CD4-positive, alpha-beta T cell (primary cell): Measurements from ENCODE around the gene ALK. TPM values are rescaled to one million over a fixed set of nuclear protein-coding genes. Genes with fewer than 3 reads are reported as not detected.
A peak's percentile ranks its signal among the peaks of the same experiment; 100 is the strongest.

Source experiments
- ATAC-seq: fragments of 200-7000 bp; cut with Tn5 transposase; one replicate; pipeline ENCODE4 v1.10.0; 2022; ENCODE audit warnings: mild to moderate bottlenecking; ENCODE audit not compliant: poor library complexity
- CTCF ChIA-PET: fragments of 350-600 bp; sonication (Branson Sonifier 250); formaldehyde crosslinking; loops from one replicate; lab custom pipeline; 2021; ENCODE audit warnings: antibody characterized with exemption, inconsistent platforms; lab: Charles Lee
- POLR2A ChIA-PET: fragments of 350-600 bp; sonication (Branson Sonifier 250); formaldehyde crosslinking; loops from one replicate; lab custom pipeline; 2021; ENCODE audit warnings: antibody characterized with exemption, inconsistent platforms; lab: Charles Lee
- DNase-seq, 14 experiments: peaks; one replicate each; pipeline ENCODE4 v3.0.0-alpha.2; 2013 to 2020; ENCODE audit warnings: mixed read lengths in 2 of 14
- H3K27ac ChIP-seq, 2 donors: one replicate each; pipeline versions ENCODE4 v1.5.1 to v1.7.0; 2013; ENCODE audit warnings: low read length in 2 of 2, low read depth in 1 of 2, mild to moderate bottlenecking in 1 of 2
- H3K27me3 ChIP-seq, 2 experiments: 1 replicate in 1 of 2; 2 replicates in 1 of 2; pipeline versions ENCODE4 v1.6.1 to v1.7.0; 2013; ENCODE audit warnings: low read length in 2 of 2, control low read depth in 1 of 2, mild to moderate bottlenecking in 1 of 2, moderate library complexity in 1 of 2; ENCODE audit not compliant: insufficient read depth in 2 of 2, control insufficient read depth in 1 of 2
- H3K36me3 ChIP-seq: one replicate; pipeline ENCODE4 v1.6.1; 2013; ENCODE audit warnings: low read length, control low read depth; ENCODE audit not compliant: insufficient read depth
- H3K4me1 ChIP-seq: one replicate; pipeline ENCODE4 v1.6.1; 2013; ENCODE audit warnings: low read length, control low read depth; ENCODE audit not compliant: insufficient read depth
- H3K4me3 ChIP-seq: one replicate; pipeline ENCODE4 v1.5.1; 2013; ENCODE audit warnings: mild to moderate bottlenecking, low read length, moderate library complexity
- H3K9me3 ChIP-seq, 2 experiments: 1 replicate in 1 of 2; 2 replicates in 1 of 2; pipeline versions ENCODE4 v1.6.1 to v1.7.0; 2013; ENCODE audit warnings: low read length in 2 of 2, mild to moderate bottlenecking in 2 of 2, control low read depth in 1 of 2, moderate library complexity in 1 of 2; ENCODE audit not compliant: control insufficient read depth in 1 of 2, insufficient read depth in 1 of 2
- H3K27ac Mint-ChIP-seq: one replicate; pipeline ENCODE4 v1.8.0; 2020; ENCODE audit warnings: mixed read lengths
- H3K27me3 Mint-ChIP-seq: one replicate; pipeline ENCODE4 v1.8.0; 2021; ENCODE audit warnings: mixed read lengths
- H3K36me3 Mint-ChIP-seq: one replicate; pipeline ENCODE4 v1.8.0; 2021; ENCODE audit warnings: low read depth, mixed read lengths
- H3K4me1 Mint-ChIP-seq: one replicate; pipeline ENCODE4 v1.8.0; 2021; ENCODE audit warnings: low read depth, mixed read lengths
- H3K4me3 Mint-ChIP-seq: one replicate; pipeline ENCODE4 v1.8.0; 2020; ENCODE audit warnings: mild to moderate bottlenecking, mixed read lengths
- H3K9me3 Mint-ChIP-seq: one replicate; pipeline ENCODE4 v1.8.0; 2020; ENCODE audit warnings: mixed read lengths
- CTCF ChIP-seq: fragments of 200-600 bp; IDR thresholded peaks from one replicate; pipeline ENCODE4 v1.8.0; 2022; ENCODE audit warnings: antibody characterized with exemption, mild to moderate bottlenecking
- intact Hi-C, 2 experiments: fragments of 100-400 bp; cut with DNase I in 1 of 2; cut with micrococcal nuclease in 1 of 2; formaldehyde crosslinking; loops; one replicate each; pipeline versions ENCODE4 v1.15.1 to v1.9.0; 2023 to 2025; cut with DNase I, micrococcal nuclease
- total RNA-seq, 174 experiments: library from RNA in 2 of 174; stranded (reverse) in 2 of 174; gene quantifications; one replicate each; pipeline ENCODE4 v1.2.3 and lab custom pipeline; 2021 to 2026

The ALK gene
- total RNA-seq, 2 experiments from 2014 or later, result not detected

- Histone ChIP-seq H3K36me3 (no peaks in the 10 kb centered on the region), H3K9me3 (peaks cover 0 to 20% of the 10 kb centered on the region in 2 experiments), H3K27ac (no peak overlapping the region), H3K4me3 (no peak overlapping the region), H3K4me1 (peaks cover 16% of the 10 kb centered on the region), H3K27me3 (peaks cover 51 to 63% of the 10 kb centered on the region in 2 experiments)
- no peak for ATAC-seq
- POLR2A ChIA-PET, result no interaction called here
- H3K4me3 Mint-ChIP-seq, result no peak overlapping the region
- intact Hi-C loops, result loop anchor here (2.0 to 5.0 kb wide), 3 partner anchors 150 to 788 kb away; no protein-coding TSS in a partner anchor
- H3K4me1 Mint-ChIP-seq, result peaks cover 14% of the 10 kb centered on the region
- no peaks in the 10 kb centered on the region for H3K9me3 Mint-ChIP-seq
- no peak for TF ChIP-seq CTCF
- CTCF ChIA-PET, result interaction anchor here (2.4 kb wide), 1 partner anchor 10 kb away, joined by 11 read pairs; no protein-coding TSS in a partner anchor
- H3K27ac Mint-ChIP-seq, result no peak overlapping the region
- no peak for DNase-seq
- peaks cover 76% of the 10 kb centered on the region for H3K27me3 Mint-ChIP-seq
- H3K36me3 Mint-ChIP-seq, result no peaks in the 10 kb centered on the region
Observed at GRCh38 chr2:29922605-29923004, 1.2 kb upstream of the ALK start.

- peaks cover 16% of the 10 kb centered on the region for H3K4me1 ChIP-seq
- intact Hi-C loops, result loop anchor here in 1 of 2 experiments (5.0 kb wide), 1 partner anchor 151 kb away; no protein-coding TSS in a partner anchor
- peaks cover 65 to 74% of the 10 kb centered on the region in 2 experiments for H3K27me3 ChIP-seq
- peak in 1 of 14 experiments; percentile 6 for DNase-seq
- no peak for ATAC-seq
- ChIA-PET CTCF (no interaction called here), POLR2A (no interaction called here)
- H3K27ac ChIP-seq, result no peak overlapping the region
- no peaks in the 10 kb centered on the region for H3K36me3 ChIP-seq
- H3K9me3 ChIP-seq, result peaks cover 0 to 20% of the 10 kb centered on the region in 2 experiments
- H3K36me3 Mint-ChIP-seq, result no peaks in the 10 kb centered on the region
- H3K4me1 Mint-ChIP-seq, result peaks cover 14% of the 10 kb centered on the region
- TF ChIP-seq CTCF, result no peak
- no peaks in the 10 kb centered on the region for H3K9me3 Mint-ChIP-seq
- peak overlapping the region; percentile 10 for H3K4me3 ChIP-seq
- H3K27ac Mint-ChIP-seq, result no peak overlapping the region
- H3K4me3 Mint-ChIP-seq, result no peak overlapping the region
- H3K27me3 Mint-ChIP-seq, result peaks cover 84% of the 10 kb centered on the region
Observed at GRCh38 chr2:29920631-29921559, 491 bp downstream of the ALK start.

GRCh38 chr2:29920130-29920577, 1.2 kb downstream of the ALK start:
- intact Hi-C loops, result loop anchor here in 1 of 2 experiments (5.0 kb wide), 1 partner anchor 152 kb away; no protein-coding TSS in a partner anchor
- Histone ChIP-seq H3K36me3 (no peaks in the 10 kb centered on the region), H3K4me1 (peaks cover 16% of the 10 kb centered on the region), H3K4me3 (no peak overlapping the region), H3K9me3 (peaks cover 0 to 20% of the 10 kb centered on the region in 2 experiments), H3K27me3 (peaks cover 66 to 71% of the 10 kb centered on the region in 2 experiments), H3K27ac (no peak overlapping the region)
- Mint-ChIP-seq H3K9me3 (no peaks in the 10 kb centered on the region), H3K4me3 (no peak overlapping the region), H3K27ac (no peak overlapping the region), H3K36me3 (no peaks in the 10 kb centered on the region), H3K4me1 (peaks cover 14% of the 10 kb centered on the region), H3K27me3 (peaks cover 89% of the 10 kb centered on the region)
- ChIA-PET POLR2A (no interaction called here), CTCF (no interaction called here)
- ATAC-seq (peak; percentile 17), DNase-seq (peak; percentile 3 to 57 (median 23))
- no peak for TF ChIP-seq CTCF
